Lower lobe of right lung (tissue), 2 donors: ENCODE results near the gene TCF15. TPM values are rescaled to one million over a fixed set of nuclear protein-coding genes. Genes with fewer than 3 reads are reported as not detected.

Experiments used
- ATAC-seq, 2 donors: fragments of 200-7000 bp; cut with Tn5 transposase; one replicate each; pipeline ENCODE4 v1.9.1; 2020 to 2022; ENCODE audit warnings: mild to moderate bottlenecking in 2 of 2, moderate library complexity in 2 of 2
- DNase-seq: peaks from one replicate; pipeline ENCODE4 v3.0.0-alpha.2; 2020
- H3K27ac ChIP-seq: fragments of 200-600 bp; one replicate; pipeline ENCODE4 v1.8.0; 2022
- H3K27me3 ChIP-seq: fragments of 200-600 bp; one replicate; pipeline ENCODE4 v1.8.0; 2022; ENCODE audit warnings: low read depth
- H3K36me3 ChIP-seq: fragments of 200-600 bp; one replicate; pipeline ENCODE4 v1.8.0; 2022; ENCODE audit warnings: mild to moderate bottlenecking
- H3K4me1 ChIP-seq: fragments of 200-600 bp; one replicate; pipeline ENCODE4 v1.8.0; 2022
- H3K4me3 ChIP-seq: fragments of 200-600 bp; one replicate; pipeline ENCODE4 v1.8.0; 2022; ENCODE audit warnings: mild to moderate bottlenecking
- H3K9me3 ChIP-seq: fragments of 200-600 bp; one replicate; pipeline ENCODE4 v1.8.0; 2022
- intact Hi-C: fragments of 100-400 bp; cut with DNase I; formaldehyde crosslinking; loops from one replicate; pipeline ENCODE4 v1.11.0; 2022
- total RNA-seq: library from RNA; stranded (reverse); fragmentation: NEBNext Ultra II Directional; extraction: Animal tissue kit (Norgen Biotek cat#: 25700); gene quantifications from one replicate; pipeline ENCODE4 v1.2.1, GENCODE V29; 2021
- TF ChIP-seq, protein P1 (sequence below): fragments of 200-600 bp; IDR thresholded peaks from one replicate; pipeline ENCODE4 v1.8.0; 2022; ENCODE audit warnings: antibody characterized with exemption, mild to moderate bottlenecking
- donor health status: DM: no; HTN: yes; CAD: no; lungs with severe emphysema.

Gene TCF15
- total RNA-seq, 1 donor from 2014 or later = 0.65 TPM

DNA sequence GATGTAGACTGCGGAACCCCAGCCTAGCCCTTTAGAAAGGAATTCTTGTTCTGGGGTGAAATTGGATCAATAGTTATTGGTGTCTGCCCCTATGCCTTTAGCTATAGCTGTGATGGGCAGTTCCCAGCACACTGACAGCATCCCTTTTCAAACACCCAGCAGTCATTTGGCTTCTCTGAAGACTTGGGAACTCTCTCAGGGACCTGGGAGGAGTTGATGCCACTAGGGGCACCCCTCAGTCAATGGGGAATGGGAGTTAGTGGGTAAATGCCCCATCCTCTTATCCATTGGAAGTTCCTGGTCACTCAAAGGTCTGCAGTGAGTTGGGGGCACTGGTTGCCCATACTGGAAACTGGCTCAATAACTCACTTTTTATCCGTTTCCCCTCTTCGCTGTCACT lies 34.9 kb downstream of the TCF15 start:
- H3K9me3 ChIP-seq = no peaks in the 10 kb centered on the region
- peak overlapping the region; percentile 27 for H3K27ac ChIP-seq
- ATAC-seq (no peak), DNase-seq (no peak)
- no peak overlapping the region for H3K4me3 ChIP-seq
- intact Hi-C loops = no loop called here
- peaks cover 24% of the 10 kb centered on the region for H3K4me1 ChIP-seq
- no peaks in the 10 kb centered on the region for H3K36me3 ChIP-seq
- H3K27me3 ChIP-seq = peaks cover 12% of the 10 kb centered on the region
- TF ChIP-seq, protein P1, sequence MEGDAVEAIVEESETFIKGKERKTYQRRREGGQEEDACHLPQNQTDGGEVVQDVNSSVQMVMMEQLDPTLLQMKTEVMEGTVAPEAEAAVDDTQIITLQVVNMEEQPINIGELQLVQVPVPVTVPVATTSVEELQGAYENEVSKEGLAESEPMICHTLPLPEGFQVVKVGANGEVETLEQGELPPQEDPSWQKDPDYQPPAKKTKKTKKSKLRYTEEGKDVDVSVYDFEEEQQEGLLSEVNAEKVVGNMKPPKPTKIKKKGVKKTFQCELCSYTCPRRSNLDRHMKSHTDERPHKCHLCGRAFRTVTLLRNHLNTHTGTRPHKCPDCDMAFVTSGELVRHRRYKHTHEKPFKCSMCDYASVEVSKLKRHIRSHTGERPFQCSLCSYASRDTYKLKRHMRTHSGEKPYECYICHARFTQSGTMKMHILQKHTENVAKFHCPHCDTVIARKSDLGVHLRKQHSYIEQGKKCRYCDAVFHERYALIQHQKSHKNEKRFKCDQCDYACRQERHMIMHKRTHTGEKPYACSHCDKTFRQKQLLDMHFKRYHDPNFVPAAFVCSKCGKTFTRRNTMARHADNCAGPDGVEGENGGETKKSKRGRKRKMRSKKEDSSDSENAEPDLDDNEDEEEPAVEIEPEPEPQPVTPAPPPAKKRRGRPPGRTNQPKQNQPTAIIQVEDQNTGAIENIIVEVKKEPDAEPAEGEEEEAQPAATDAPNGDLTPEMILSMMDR = no peak

DNA sequence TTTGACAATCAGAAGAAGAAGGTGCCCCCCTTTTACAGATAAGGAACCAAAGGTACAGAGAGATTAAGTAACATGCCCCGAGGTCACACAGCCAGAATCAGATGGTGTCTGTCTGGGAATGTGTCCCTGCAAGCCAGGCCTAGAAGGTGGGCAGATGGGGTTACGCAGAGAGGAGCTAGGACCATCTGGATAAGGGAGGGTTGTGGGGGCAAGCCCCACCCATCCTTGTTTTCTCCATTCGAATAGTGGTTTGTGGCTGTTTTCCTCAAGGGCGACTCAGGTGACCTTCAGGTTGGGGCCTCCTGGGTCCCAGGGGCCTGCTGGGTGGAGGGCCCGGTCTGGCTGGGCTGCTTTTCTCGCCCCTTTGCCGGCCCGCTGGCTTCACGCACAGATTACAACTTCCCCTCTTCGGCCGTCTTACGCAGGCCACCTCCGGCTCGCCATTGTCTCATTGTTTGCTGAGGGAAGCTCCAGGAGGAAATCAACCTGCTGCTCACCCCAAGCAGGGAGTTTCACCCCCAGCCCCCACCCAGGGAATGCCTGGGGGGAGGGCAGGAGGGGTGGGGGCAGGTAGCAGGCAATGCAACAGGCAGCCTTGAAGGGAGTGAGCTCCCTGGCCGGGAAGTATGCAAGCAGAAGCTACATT lies 35.7 kb downstream of the TCF15 start:
- Histone ChIP-seq H3K27ac (peak overlapping the region; percentile 27), H3K9me3 (no peaks in the 10 kb centered on the region), H3K27me3 (peaks cover 15% of the 10 kb centered on the region), H3K4me3 (no peak overlapping the region), H3K36me3 (no peaks in the 10 kb centered on the region), H3K4me1 (peaks cover 24% of the 10 kb centered on the region)
- TF ChIP-seq, protein P1 = no peak
- ATAC-seq = no peak
- intact Hi-C loops = no loop called here
- DNase-seq = no peak

DNA sequence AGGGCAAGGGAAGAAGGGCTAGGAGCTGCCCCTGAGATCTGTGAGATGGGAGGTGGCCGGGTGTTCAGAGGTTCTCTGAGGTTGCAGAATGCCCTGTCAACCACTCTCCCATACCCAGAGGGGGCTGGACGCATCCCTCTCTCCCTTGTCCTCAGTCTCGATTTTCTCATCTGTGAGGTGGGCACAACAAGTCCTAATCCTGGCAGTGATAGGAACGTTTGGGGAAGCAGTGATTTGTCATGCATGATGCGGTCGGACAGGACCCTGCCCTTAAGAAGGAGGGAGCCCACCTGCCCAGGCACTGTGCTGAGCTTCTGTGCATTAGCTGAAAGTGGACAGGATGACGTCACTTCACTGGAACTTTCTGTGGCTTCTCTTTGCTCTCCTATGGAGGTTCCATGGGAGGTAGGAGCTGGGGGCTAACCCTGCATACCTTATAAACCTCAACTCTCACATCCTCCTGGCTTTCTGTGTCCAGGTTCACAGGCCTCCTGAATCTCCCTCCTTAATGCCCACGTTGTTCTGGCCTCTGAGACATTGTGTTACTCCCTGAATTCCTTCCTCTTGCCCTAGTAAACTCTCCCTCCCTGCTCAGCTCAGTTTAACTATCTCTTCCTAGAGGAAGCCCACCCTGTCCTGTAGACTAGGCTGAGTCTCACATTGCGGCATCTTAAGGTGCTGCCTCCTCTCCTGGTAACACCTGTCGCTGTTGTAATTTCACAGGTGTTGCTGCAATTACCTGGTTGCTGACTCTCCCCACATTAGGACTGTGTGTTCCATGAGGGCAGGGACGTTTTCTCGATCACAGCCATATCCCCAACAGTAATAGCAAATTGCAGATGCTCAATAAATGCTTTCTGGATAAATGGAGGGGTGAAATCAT lies 36.5 kb downstream of the TCF15 start:
- Histone ChIP-seq H3K27ac (no peak overlapping the region), H3K9me3 (no peaks in the 10 kb centered on the region)
- TF ChIP-seq, protein P1 = no peak

DNA sequence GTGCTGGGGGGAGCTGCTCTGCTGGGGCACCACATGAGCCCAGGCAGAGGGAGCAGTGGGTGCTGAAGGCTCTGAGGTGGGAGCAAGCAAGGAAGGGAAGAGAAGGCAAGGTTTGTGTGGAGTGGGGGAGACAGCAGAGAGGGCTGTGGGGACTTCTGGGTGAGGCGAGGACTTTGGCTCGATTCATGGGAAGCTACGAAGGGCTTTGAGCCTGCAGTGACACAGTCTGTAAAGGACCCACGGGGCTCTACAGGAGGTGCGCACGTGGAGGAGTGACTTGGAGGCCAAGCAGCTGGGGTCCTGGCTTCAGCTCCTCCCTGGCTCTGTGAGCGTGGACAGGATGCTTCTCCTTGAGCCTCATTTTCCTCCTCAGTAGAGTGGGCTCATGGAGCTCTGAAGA lies 37.4 kb downstream of the TCF15 start:
- no peak overlapping the region for H3K4me3 ChIP-seq
- TF ChIP-seq, protein P1 = no peak
- H3K27ac ChIP-seq = no peak overlapping the region
- DNase-seq = no peak
- ATAC-seq = no peak
- H3K4me1 ChIP-seq = peaks cover 32% of the 10 kb centered on the region
- peaks cover 27% of the 10 kb centered on the region for H3K27me3 ChIP-seq
- intact Hi-C loops = no loop called here
- H3K36me3 ChIP-seq = no peaks in the 10 kb centered on the region
- no peaks in the 10 kb centered on the region for H3K9me3 ChIP-seq

More for the DNA sequence above, 36.5 kb downstream of the TCF15 start:
- intact Hi-C loops = no loop called here
- Histone ChIP-seq H3K4me3 (no peak overlapping the region), H3K27me3 (peaks cover 20% of the 10 kb centered on the region), H3K36me3 (no peaks in the 10 kb centered on the region), H3K4me1 (peaks cover 25% of the 10 kb centered on the region)
- DNase-seq (no peak), ATAC-seq (no peak)

DNA sequence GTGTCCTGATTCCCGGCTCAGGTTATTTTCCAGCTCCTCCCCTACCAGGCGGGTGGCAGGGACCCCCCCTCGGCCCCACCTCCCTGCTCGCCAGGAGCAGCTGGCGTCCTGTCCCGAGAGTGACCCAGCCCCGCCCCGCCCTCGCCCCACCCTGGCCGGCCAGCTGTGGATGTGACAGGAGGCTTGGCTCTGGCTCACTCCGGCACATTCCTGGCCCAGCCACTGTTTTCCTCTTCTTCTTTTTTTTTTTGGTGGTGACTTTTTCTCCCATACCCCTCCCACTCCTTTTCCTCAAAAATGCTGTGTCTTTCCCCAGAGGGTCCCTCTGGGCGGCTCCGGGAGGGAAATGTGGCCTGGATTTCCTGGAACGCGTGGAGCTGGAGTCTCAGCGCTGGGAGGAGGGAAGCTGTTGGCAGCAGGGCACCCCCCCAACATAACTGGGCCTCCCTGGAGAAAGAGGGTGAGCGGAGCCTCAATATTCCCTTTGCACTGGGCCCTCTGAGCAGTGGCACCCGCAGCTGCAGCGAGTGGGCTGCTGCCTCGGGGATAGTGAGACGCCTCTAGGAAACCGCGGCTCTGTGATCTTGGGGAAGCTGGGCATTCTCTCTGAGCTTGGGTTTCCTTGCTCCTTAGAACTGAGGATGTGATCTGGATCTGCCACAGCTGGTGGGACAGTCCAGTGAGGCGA lies 38.2 kb downstream of the TCF15 start:
- intact Hi-C loops = no loop called here
- peaks cover 32% of the 10 kb centered on the region for H3K4me1 ChIP-seq
- ATAC-seq = peak; percentile 69 to 76
- peaks cover 33% of the 10 kb centered on the region for H3K27me3 ChIP-seq
- H3K4me3 ChIP-seq = peak overlapping the region; percentile 1
- no peaks in the 10 kb centered on the region for H3K36me3 ChIP-seq
- TF ChIP-seq, protein P1 = no peak
- H3K27ac ChIP-seq = no peak overlapping the region
- peak; percentile 54 for DNase-seq
- H3K9me3 ChIP-seq = no peaks in the 10 kb centered on the region
